ENCODE measurements around the gene APOBEC3G.
"Not testable (repeated sequence)": the region's sequence is repeated elsewhere in the genome, so short reads cannot be mapped to it uniquely, and the experiment has no call there.

APOBEC3G gene

DNA sequence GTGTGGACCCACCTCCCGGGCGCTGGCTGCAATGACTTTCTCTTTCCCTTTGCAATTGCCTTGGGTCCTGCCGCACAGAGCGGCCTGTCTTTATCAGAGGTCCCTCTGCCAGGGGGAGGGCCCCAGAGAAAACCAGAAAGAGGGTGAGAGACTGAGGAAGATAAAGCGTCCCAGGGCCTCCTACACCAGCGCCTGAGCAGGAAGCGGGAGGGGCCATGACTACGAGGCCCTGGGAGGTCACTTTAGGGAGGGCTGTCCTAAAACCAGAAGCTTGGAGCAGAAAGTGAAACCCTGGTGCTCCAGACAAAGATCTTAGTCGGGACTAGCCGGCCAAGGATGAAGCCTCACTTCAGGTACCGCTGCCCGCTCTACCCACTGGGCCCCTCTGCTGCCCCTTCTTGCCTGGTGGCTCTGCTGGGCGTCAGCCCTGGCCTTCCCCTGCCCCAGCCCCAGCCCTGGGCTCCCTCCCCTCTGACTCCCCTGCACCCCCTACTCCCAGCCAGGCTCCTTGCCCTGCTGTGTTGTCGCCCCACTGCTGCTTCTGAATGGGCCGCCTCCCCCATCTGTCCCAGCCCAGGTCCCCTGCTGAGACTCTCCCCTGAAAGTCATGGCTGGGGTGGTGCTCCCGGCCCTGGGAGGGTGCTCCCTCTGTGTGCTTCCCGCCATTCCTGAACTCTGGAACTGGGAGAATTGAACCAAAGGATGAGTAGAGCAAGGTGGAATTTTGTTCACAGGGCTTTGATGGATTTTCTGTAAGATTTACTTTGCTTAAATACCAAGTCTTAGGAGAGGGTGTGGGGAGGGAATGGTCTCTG, at the start of gene APOBEC3G:
Gene APOBEC3G, plus strand, starts transcription at position 250 of the 815 bp plus-strand sequence. Its CDS starts 87 bp downstream, at position 337.
- peak within 1 kb of the TSS; percentile 49 for H3K4me3 ChIP-seq (ENCODE audit: low read depth, low read length)
- DNase-seq (ENCODE audit: low read depth): peak; percentile 77

GRCh38 chr22:39027717-39028116, 49.4 kb upstream of the APOBEC3G start:
- DNase-seq (ENCODE audit: low read depth): no peak
- TF ChIP-seq MYC (IDR thresholded peaks at IDR 0.05; ENCODE audit: low read depth, low read length) (no peak), CTCF (IDR thresholded peaks at IDR 0.05; ENCODE audit: low read depth, low read length) (no peak), POLR2A (IDR thresholded peaks at IDR 0.05; ENCODE audit: extremely low read depth, insufficient read length) (no peak), MAX (IDR thresholded peaks at IDR 0.05; ENCODE audit: low read depth, low read length) (no peak)
- H3K4me3 ChIP-seq (ENCODE audit: low read depth, low read length): no peak overlapping the region

DNA sequence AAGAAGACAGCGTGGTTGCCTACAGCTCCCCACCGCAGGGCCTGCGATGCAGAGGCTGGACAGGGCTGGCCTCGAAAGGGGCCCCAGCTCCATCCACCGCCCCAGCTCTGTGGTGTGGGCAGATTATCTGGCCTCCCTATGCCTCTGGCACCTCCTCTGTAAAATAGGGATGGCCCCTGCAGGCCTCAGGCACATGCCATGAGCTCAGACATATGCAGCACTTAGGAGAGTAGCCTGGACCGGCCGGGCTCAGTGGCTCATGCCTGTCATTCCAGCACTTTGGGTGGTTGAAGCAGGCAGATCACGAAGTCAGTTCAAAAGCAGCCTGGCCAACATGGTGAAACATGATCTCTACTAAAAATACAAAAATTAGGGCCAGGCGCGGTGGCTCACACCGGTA, 48.8 kb upstream of the APOBEC3G start:
- no peak for DNase-seq (ENCODE audit: low read depth)
- H3K4me3 ChIP-seq (ENCODE audit: low read depth, low read length): no peak overlapping the region
- no peak for TF ChIP-seq MAX (IDR thresholded peaks at IDR 0.05; ENCODE audit: low read depth, low read length)
- TF ChIP-seq MYC (IDR thresholded peaks at IDR 0.05; ENCODE audit: low read depth, low read length): no peak
- no peak for TF ChIP-seq CTCF (IDR thresholded peaks at IDR 0.05; ENCODE audit: low read depth, low read length)

DNA sequence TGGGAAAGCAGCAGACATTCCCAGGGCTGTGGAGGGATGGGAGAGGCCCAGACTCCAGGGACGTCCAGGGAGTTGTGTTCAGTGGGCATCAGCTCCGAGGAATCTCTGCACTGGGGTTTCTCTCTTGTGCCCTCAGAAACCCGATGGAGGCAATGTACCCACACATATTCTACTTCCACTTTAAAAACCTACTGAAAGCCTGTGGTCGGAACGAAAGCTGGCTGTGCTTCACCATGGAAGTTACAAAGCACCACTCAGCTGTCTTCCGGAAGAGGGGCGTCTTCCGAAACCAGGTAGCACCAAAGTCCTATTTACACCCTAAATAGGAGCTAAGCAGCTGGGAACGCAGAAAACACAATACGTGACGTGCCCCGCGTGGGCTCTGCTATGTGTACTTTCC, 47.8 kb upstream of the APOBEC3G start:
- DNase-seq (ENCODE audit: low read depth): no peak
- no peak overlapping the region for H3K4me3 ChIP-seq (ENCODE audit: low read depth, low read length)
- no peak for TF ChIP-seq CTCF (IDR thresholded peaks at IDR 0.05; ENCODE audit: low read depth, low read length)
- TF ChIP-seq MAX (IDR thresholded peaks at IDR 0.05; ENCODE audit: low read depth, low read length): no peak
- TF ChIP-seq POLR2A (IDR thresholded peaks at IDR 0.05; ENCODE audit: extremely low read depth, insufficient read length): no peak
- no peak for TF ChIP-seq MYC (IDR thresholded peaks at IDR 0.05; ENCODE audit: low read depth, low read length)

DNA sequence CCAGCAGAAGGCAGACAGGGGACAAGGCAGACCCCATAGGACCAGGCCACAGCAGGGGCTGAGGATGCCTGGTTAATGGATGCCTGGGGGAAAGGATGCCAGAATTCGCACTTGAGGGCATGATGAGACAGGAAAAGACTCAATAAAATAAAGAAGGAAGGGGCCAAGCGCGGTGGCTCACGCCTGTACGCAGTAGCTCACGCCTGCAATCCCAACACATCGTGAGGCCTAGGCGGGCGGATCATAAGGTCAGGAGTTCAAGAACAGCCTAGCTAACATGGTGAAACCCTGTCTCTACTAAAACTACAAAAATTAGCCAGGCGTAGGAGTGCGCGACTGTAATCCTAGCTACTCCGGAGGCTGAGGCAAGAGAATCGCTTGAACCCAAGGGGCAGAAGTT, 46.4 kb upstream of the APOBEC3G start:
- no peak overlapping the region for H3K4me3 ChIP-seq (ENCODE audit: low read depth, low read length)
- no peak for DNase-seq (ENCODE audit: low read depth)
- no peak for TF ChIP-seq MAX (IDR thresholded peaks at IDR 0.05; ENCODE audit: low read depth, low read length)
- no peak for TF ChIP-seq MYC (IDR thresholded peaks at IDR 0.05; ENCODE audit: low read depth, low read length)
- TF ChIP-seq POLR2A (IDR thresholded peaks at IDR 0.05; ENCODE audit: extremely low read depth, insufficient read length): no peak
- TF ChIP-seq CTCF (IDR thresholded peaks at IDR 0.05; ENCODE audit: low read depth, low read length): no peak

- not testable (repeated sequence) for H3K4me3 ChIP-seq (ENCODE audit: low read depth, low read length); DNase-seq (ENCODE audit: low read depth)
Observed at GRCh38 chr22:39031434-39032295, 45.4 kb upstream of the APOBEC3G start.

- not testable (repeated sequence) for H3K4me3 ChIP-seq (ENCODE audit: low read depth, low read length)
Observed at GRCh38 chr22:39037071-39037470, 40.0 kb upstream of the APOBEC3G start.

More at GRCh38 chr22:39037071-39037470, 40.0 kb upstream of the APOBEC3G start:
- DNase-seq (ENCODE audit: low read depth): not testable (repeated sequence)

Measured in NB4 (cell line).